ENCODE data around the gene STEEP1.

- TF ChIP-seq POLR2A (IDR thresholded peaks at IDR 0.05): no peak
- TF ChIP-seq, protein P1, sequence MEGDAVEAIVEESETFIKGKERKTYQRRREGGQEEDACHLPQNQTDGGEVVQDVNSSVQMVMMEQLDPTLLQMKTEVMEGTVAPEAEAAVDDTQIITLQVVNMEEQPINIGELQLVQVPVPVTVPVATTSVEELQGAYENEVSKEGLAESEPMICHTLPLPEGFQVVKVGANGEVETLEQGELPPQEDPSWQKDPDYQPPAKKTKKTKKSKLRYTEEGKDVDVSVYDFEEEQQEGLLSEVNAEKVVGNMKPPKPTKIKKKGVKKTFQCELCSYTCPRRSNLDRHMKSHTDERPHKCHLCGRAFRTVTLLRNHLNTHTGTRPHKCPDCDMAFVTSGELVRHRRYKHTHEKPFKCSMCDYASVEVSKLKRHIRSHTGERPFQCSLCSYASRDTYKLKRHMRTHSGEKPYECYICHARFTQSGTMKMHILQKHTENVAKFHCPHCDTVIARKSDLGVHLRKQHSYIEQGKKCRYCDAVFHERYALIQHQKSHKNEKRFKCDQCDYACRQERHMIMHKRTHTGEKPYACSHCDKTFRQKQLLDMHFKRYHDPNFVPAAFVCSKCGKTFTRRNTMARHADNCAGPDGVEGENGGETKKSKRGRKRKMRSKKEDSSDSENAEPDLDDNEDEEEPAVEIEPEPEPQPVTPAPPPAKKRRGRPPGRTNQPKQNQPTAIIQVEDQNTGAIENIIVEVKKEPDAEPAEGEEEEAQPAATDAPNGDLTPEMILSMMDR (IDR thresholded peaks at IDR 0.05): no peak
- no peak for TF ChIP-seq POLR2AphosphoS5 (IDR thresholded peaks at IDR 0.05; ENCODE audit: insufficient read depth in 1 of 2, low read depth in 1 of 2)
Observed at GRCh38 chrX:119614776-119615175, 49.6 kb upstream of the STEEP1 start.
